ENCODE measurements around the gene IGF2BP3. TPM values are rescaled to one million over a fixed set of nuclear protein-coding genes. Genes with fewer than 3 reads are reported as not detected.
"Not testable (repeated sequence)": the region's sequence is repeated elsewhere in the genome, so short reads cannot be mapped to it uniquely, and the experiment has no call there.

The IGF2BP3 gene
- polyA plus RNA-seq, 4 donors, result 0.75 to 66.3 TPM; not detected in 2

DNA sequence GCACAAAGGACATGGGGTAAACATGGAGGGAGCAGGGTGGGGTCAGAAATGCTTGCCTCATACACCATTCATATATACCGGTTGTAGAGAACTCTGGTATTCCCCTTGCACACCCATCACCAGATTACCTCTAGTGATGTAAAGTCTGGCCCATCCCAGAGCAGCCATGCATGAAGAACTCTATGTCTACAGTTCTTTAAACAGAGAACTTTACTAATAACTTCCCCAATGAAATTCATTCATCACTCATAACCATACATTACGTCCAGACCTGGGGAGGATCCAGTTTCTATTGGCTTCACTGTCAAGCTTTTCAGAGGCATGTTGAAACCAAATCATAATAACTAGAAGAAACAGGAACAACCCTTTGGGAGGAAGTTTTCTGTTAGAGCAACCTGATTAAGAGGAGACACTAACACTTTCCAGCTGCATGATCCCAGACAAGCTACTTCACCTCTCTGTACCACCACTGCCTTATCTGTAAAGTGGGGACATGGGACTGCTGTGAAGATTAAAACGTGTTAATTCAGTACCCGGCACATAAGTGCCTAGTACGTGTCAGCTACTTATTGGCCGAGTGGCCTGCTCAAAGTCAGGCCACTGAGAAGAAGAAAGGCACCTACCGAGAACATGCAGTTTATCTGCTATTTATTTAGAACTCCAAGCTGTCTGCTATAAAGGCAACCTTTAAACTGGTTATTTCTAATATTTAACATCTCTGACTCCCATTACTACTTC, 59.7 kb downstream of the IGF2BP3 start:
- Histone ChIP-seq H3K9me3 (ENCODE audit: control insufficient read depth in 2 of 2, insufficient read depth in 1 of 2, low read depth in 1 of 2, low read length in 1 of 2) (peaks cover 0 to 3% of the 10 kb centered on the region in 2 donors), H3K27ac (ENCODE audit: low read depth in 1 of 3, low read length in 2 of 3) (peak overlapping the region in 1 of 3 donors; percentile 10), H3K27me3 (ENCODE audit: control insufficient read depth in 3 of 3, insufficient read depth in 3 of 3, low read length in 3 of 3) (no peaks in the 10 kb centered on the region), H3K4me3 (ENCODE audit: low read depth in 1 of 3, low read length in 3 of 3) (no peak overlapping the region), H3K4me1 (ENCODE audit: control insufficient read depth in 3 of 3, insufficient read depth in 2 of 3, low read depth in 1 of 3, low read length in 2 of 3) (no peaks in the 10 kb centered on the region), H3K36me3 (ENCODE audit: control insufficient read depth in 3 of 3, insufficient read depth in 2 of 3, low read depth in 1 of 3, low read length in 3 of 3) (peaks cover 0 to 34% (median 0%) of the 10 kb centered on the region in 3 donors)
- 68 to 73% (median 73%) methylated on average over 7 of the region's 7 CpGs for WGBS, 3 donors
- FAIRE-seq (no peak), DNase-seq (no peak)

DNA sequence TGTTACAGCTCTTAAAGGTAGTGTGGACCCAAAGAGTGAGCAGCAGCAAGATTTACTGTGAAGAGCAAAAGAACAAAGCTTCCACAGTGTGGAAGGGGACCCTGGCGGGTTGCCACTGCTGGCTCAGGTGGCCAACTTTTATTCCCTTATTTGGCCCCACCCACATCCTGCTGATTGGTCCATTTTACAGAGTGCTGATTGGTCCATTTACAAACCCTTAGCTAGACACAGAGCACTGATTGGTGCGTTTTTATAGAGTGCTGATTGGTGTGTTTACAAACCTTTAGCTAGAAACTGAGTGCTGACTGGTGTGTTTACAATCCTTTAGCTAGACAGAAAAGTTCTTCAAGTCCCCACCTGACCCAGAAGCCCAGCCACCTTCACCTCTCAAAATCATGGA, 63.7 kb downstream of the IGF2BP3 start:
- 89 to 96% (median 93%) methylated on average over 2 of the region's 2 CpGs for WGBS, 3 donors
- not testable (repeated sequence) for H3K27me3 ChIP-seq (ENCODE audit: control insufficient read depth in 3 of 3, insufficient read depth in 3 of 3, low read length in 3 of 3); FAIRE-seq; H3K27ac ChIP-seq (ENCODE audit: low read depth in 1 of 3, low read length in 2 of 3); DNase-seq; H3K4me3 ChIP-seq (ENCODE audit: low read depth in 1 of 3, low read length in 3 of 3); H3K4me1 ChIP-seq (ENCODE audit: control insufficient read depth in 3 of 3, insufficient read depth in 2 of 3, low read depth in 1 of 3, low read length in 2 of 3); H3K9me3 ChIP-seq (ENCODE audit: control insufficient read depth in 2 of 2, insufficient read depth in 1 of 2, low read depth in 1 of 2, low read length in 1 of 2)
- peaks cover 0 to 25% (median 0%) of the 10 kb centered on the region in 3 donors for H3K36me3 ChIP-seq (ENCODE audit: control insufficient read depth in 3 of 3, insufficient read depth in 2 of 3, low read depth in 1 of 3, low read length in 3 of 3)

DNA sequence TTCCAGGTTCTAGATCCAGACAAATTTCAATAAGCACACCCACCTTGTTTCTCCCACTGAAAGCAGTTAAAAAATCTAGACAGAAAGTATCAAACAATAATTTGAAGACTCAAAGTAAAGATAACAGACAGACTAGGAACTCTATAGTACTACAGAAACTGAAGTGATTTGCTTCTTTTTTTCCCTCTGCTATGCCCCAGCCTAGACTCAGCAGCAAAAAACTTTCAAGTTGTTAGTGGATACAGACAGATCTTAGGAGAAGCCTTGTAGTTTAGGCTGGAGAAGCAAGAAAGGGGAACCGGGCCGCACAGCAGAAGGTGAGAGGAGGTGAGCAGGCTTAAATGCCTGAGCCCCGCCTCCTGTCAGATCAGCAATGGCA, 65.1 kb downstream of the IGF2BP3 start:
- no peak overlapping the region for H3K4me3 ChIP-seq (ENCODE audit: low read depth in 1 of 3, low read length in 3 of 3)
- H3K9me3 ChIP-seq (ENCODE audit: control insufficient read depth in 2 of 2, insufficient read depth in 1 of 2, low read depth in 1 of 2, low read length in 1 of 2), result peaks cover 0 to 3% of the 10 kb centered on the region in 2 donors
- FAIRE-seq (no peak), DNase-seq (no peak)
- H3K27me3 ChIP-seq (ENCODE audit: control insufficient read depth in 3 of 3, insufficient read depth in 3 of 3, low read length in 3 of 3), result no peaks in the 10 kb centered on the region
- 88 to 100% (median 94%) methylated on average over 3 of the region's 3 CpGs for WGBS, 3 donors
- no peak overlapping the region for H3K27ac ChIP-seq (ENCODE audit: low read depth in 1 of 3, low read length in 2 of 3)
- H3K4me1 ChIP-seq (ENCODE audit: control insufficient read depth in 3 of 3, insufficient read depth in 2 of 3, low read depth in 1 of 3, low read length in 2 of 3), result peaks cover 0 to 4% (median 0%) of the 10 kb centered on the region in 3 donors
- peaks cover 0 to 33% (median 0%) of the 10 kb centered on the region in 3 donors for H3K36me3 ChIP-seq (ENCODE audit: control insufficient read depth in 3 of 3, insufficient read depth in 2 of 3, low read depth in 1 of 3, low read length in 3 of 3)

DNA sequence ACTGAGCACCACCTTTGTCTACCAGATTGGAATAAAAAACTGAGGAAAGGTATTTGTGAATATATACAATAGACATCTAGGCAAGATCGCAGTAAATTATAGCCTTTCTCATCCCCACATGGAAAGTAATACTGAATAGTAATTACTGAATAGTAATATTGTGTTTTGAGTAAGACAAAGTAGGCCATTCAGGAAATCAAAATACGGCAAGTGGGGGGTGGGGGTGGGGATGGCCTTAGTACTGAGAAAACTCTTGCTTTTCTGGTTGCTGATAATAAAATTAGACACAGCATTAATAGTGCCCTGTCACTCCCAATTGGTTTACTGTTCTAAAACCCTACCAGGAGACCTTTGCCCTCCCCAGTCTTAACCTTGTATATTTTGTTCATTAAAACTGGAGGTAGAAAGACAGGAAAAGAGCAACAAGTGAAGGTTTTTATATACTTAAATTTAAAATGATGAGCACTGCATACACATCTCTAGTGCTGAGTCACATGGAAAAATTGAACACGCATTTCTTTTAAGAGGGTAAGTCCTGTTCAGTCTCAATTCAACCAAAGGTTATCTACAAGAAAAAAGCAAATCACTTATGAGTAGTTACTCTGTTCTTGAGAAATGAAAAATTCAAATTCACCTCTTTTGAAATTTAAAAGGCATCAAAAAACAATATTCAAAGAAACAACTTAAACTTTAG, 65.6 kb downstream of the IGF2BP3 start:
- Histone ChIP-seq H3K27me3 (ENCODE audit: control insufficient read depth in 3 of 3, insufficient read depth in 3 of 3, low read length in 3 of 3) (no peaks in the 10 kb centered on the region), H3K4me1 (ENCODE audit: control insufficient read depth in 3 of 3, insufficient read depth in 2 of 3, low read depth in 1 of 3, low read length in 2 of 3) (peaks cover 0 to 4% (median 0%) of the 10 kb centered on the region in 3 donors), H3K4me3 (ENCODE audit: low read depth in 1 of 3, low read length in 3 of 3) (no peak overlapping the region), H3K9me3 (ENCODE audit: control insufficient read depth in 2 of 2, insufficient read depth in 1 of 2, low read depth in 1 of 2, low read length in 1 of 2) (peaks cover 0 to 3% of the 10 kb centered on the region in 2 donors), H3K36me3 (ENCODE audit: control insufficient read depth in 3 of 3, insufficient read depth in 2 of 3, low read depth in 1 of 3, low read length in 3 of 3) (peaks cover 0 to 33% (median 0%) of the 10 kb centered on the region in 3 donors), H3K27ac (ENCODE audit: low read depth in 1 of 3, low read length in 2 of 3) (no peak overlapping the region)
- DNase-seq, result no peak
- WGBS, 3 donors, result 38 to 57% (median 46%) methylated on average over 3 of the region's 3 CpGs
- FAIRE-seq, result no peak

GRCh38 chr7:23403970-23404369, 66.3 kb downstream of the IGF2BP3 start:
- H3K27ac ChIP-seq (ENCODE audit: low read depth in 1 of 3, low read length in 2 of 3), result no peak overlapping the region
- peaks cover 0 to 3% of the 10 kb centered on the region in 2 donors for H3K9me3 ChIP-seq (ENCODE audit: control insufficient read depth in 2 of 2, insufficient read depth in 1 of 2, low read depth in 1 of 2, low read length in 1 of 2)
- H3K4me3 ChIP-seq (ENCODE audit: low read depth in 1 of 3, low read length in 3 of 3), result no peak overlapping the region
- FAIRE-seq (no peak), DNase-seq (no peak)
- no peaks in the 10 kb centered on the region for H3K27me3 ChIP-seq (ENCODE audit: control insufficient read depth in 3 of 3, insufficient read depth in 3 of 3, low read length in 3 of 3)
- peaks cover 0 to 31% (median 0%) of the 10 kb centered on the region in 3 donors for H3K36me3 ChIP-seq (ENCODE audit: control insufficient read depth in 3 of 3, insufficient read depth in 2 of 3, low read depth in 1 of 3, low read length in 3 of 3)
- H3K4me1 ChIP-seq (ENCODE audit: control insufficient read depth in 3 of 3, insufficient read depth in 2 of 3, low read depth in 1 of 3, low read length in 2 of 3), result peaks cover 0 to 4% (median 0%) of the 10 kb centered on the region in 3 donors
- 92 to 93% (median 92%) methylated on average over 5 of the region's 5 CpGs for WGBS, 3 donors

DNA sequence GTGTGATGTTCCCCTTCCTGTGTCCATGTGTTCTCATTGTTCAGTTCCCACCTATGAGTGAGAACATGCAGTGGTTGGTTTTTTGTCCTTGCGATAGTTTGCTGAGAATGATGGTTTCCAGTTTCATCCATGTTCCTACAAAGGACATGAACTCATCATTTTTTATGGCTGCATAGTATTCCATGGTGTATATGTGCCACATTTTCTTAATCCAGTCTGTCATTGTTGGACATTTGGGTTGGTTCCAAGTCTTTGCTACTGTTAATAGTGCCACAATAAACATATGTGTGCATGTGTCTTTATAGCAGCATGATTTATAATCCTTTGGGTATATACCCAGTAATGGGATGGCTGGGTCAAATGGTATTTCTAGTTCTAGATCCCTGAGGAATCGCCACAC, 72.2 kb downstream of the IGF2BP3 start:
- not testable (repeated sequence) for H3K9me3 ChIP-seq (ENCODE audit: control insufficient read depth in 2 of 2, insufficient read depth in 1 of 2, low read depth in 1 of 2, low read length in 1 of 2); H3K27ac ChIP-seq (ENCODE audit: low read depth in 1 of 3, low read length in 2 of 3); DNase-seq; FAIRE-seq; H3K4me3 ChIP-seq (ENCODE audit: low read depth in 1 of 3, low read length in 3 of 3); H3K27me3 ChIP-seq (ENCODE audit: control insufficient read depth in 3 of 3, insufficient read depth in 3 of 3, low read length in 3 of 3); H3K4me1 ChIP-seq (ENCODE audit: control insufficient read depth in 3 of 3, insufficient read depth in 2 of 3, low read depth in 1 of 3, low read length in 2 of 3)
- 86 to 100% (median 97%) methylated on average over 2 of the region's 2 CpGs for WGBS, 3 donors
- H3K36me3 ChIP-seq (ENCODE audit: control insufficient read depth in 3 of 3, insufficient read depth in 2 of 3, low read depth in 1 of 3, low read length in 3 of 3), result peaks cover 0 to 25% (median 0%) of the 10 kb centered on the region in 3 donors

DNA sequence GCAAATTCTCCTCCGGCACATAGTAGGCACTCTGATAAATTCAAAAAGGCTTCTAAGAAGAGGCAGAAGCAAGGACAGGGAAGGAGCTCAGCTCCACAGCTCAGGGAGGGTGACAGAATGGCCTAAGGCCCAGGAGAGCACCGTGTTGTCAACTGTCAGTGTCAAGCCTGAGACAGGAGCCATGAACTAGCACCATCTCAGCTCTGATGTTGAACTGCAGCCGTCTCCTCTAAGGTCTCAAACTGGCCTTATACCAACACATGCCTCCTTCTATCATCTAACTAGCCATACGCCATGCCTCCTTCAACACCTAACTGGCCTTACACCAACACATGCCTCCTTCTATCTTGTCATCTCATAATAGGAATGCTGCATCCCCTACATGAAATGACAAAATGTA, 73.0 kb downstream of the IGF2BP3 start:
- WGBS, 3 donors, result 74 to 88% (median 84%) methylated on average over 4 of the region's 4 CpGs
- DNase-seq (no peak), FAIRE-seq (no peak)
- Histone ChIP-seq H3K4me3 (ENCODE audit: low read depth in 1 of 3, low read length in 3 of 3) (no peak overlapping the region), H3K4me1 (ENCODE audit: control insufficient read depth in 3 of 3, insufficient read depth in 2 of 3, low read depth in 1 of 3, low read length in 2 of 3) (no peaks in the 10 kb centered on the region), H3K9me3 (ENCODE audit: control insufficient read depth in 2 of 2, insufficient read depth in 1 of 2, low read depth in 1 of 2, low read length in 1 of 2) (no peaks in the 10 kb centered on the region), H3K27ac (ENCODE audit: low read depth in 1 of 3, low read length in 2 of 3) (no peak overlapping the region), H3K36me3 (ENCODE audit: control insufficient read depth in 3 of 3, insufficient read depth in 2 of 3, low read depth in 1 of 3, low read length in 3 of 3) (peaks cover 0 to 28% (median 0%) of the 10 kb centered on the region in 3 donors), H3K27me3 (ENCODE audit: control insufficient read depth in 3 of 3, insufficient read depth in 3 of 3, low read length in 3 of 3) (no peaks in the 10 kb centered on the region)

DNA sequence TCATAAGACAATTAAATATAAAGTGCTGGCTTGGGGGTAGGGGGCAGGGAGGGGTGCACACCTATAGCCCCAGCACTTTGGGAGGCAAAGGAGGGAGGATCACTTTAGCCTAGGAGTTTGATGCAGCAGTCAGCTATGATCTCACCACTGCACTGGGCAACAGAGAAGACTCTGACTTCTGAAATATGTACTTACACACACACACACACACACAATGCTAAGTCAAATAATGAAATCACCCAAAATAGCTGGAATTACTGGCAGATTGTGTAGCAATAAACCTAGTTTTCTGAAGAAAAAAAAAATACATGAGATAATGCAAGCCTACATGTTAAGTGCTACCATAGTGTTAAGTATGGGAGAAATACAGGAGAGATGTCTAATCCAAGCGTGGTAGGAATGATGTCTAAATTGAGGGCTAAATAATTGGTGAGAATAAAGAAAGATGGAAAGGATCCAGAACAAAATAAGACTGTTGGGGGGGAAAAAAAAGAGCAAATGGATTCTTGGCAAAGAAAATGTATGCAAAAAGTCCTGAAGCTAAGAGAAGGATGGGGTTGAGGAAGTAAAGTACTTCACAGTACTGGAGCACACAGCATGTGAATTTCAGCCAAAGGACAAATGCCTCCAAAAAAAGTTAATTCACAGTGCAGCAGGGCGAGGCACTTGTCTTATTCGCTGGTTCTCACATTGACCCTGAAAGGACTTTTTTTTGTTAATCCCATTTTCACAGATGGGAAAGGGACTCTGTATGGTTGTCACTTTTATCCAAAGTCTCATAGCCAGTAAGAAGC, 73.9 kb downstream of the IGF2BP3 start:
- no peak for DNase-seq
- Histone ChIP-seq H3K36me3 (ENCODE audit: control insufficient read depth in 3 of 3, insufficient read depth in 2 of 3, low read depth in 1 of 3, low read length in 3 of 3) (peaks cover 0 to 23% (median 0%) of the 10 kb centered on the region in 3 donors), H3K27ac (ENCODE audit: low read depth in 1 of 3, low read length in 2 of 3) (no peak overlapping the region), H3K4me1 (ENCODE audit: control insufficient read depth in 3 of 3, insufficient read depth in 2 of 3, low read depth in 1 of 3, low read length in 2 of 3) (peaks cover 0 to 7% (median 0%) of the 10 kb centered on the region in 3 donors), H3K27me3 (ENCODE audit: control insufficient read depth in 3 of 3, insufficient read depth in 3 of 3, low read length in 3 of 3) (no peaks in the 10 kb centered on the region), H3K4me3 (ENCODE audit: low read depth in 1 of 3, low read length in 3 of 3) (no peak overlapping the region), H3K9me3 (ENCODE audit: control insufficient read depth in 2 of 2, insufficient read depth in 1 of 2, low read depth in 1 of 2, low read length in 1 of 2) (no peaks in the 10 kb centered on the region)
- WGBS, 3 donors, result 57 to 83% (median 72%) methylated on average over 3 of the region's 3 CpGs
- no peak for FAIRE-seq

Data from small intestine (tissue), 7 donors.